GM18519 (cell line): ENCODE results near the gene UBASH3A.
"Not testable (repeated sequence)": the region's sequence is repeated elsewhere in the genome, so short reads cannot be mapped to it uniquely, and the experiment has no call there.

Experiments used
- ATAC-seq: cut with Tn5 transposase; IDR thresholded peaks from one replicate; pipeline ENCODE4 v1.9.1; 2021; ENCODE audit warnings: mild to moderate bottlenecking, moderate library complexity; ENCODE audit not compliant: unreplicated experiment, low FRiP score

Gene UBASH3A

GRCh38 chr21:42461881-42462877 is 58.5 kb downstream of the UBASH3A start:
- ATAC-seq: no peak

- no peak for ATAC-seq
These were observed 60.3 kb downstream of the UBASH3A start for GRCh38 chr21:42463861-42464515.

GRCh38 chr21:42465008-42465802 is 61.5 kb downstream of the UBASH3A start:
- ATAC-seq: no peak

GRCh38 chr21:42465803-42466127 is 62.1 kb downstream of the UBASH3A start:
- ATAC-seq: no peak

- no peak for ATAC-seq
These were observed 63.0 kb downstream of the UBASH3A start for GRCh38 chr21:42466700-42467099.

GRCh38 chr21:42467140-42467983 is 63.7 kb downstream of the UBASH3A start:
- ATAC-seq: no peak

- no peak for ATAC-seq
These were observed 64.9 kb downstream of the UBASH3A start for GRCh38 chr21:42468491-42469131.

- ATAC-seq: peak; percentile 53
These were observed 65.6 kb downstream of the UBASH3A start for GRCh38 chr21:42469272-42469671.

GRCh38 chr21:42469726-42470125 is 66.0 kb downstream of the UBASH3A start:
- not testable (repeated sequence) for ATAC-seq

GRCh38 chr21:42471206-42471605 is 67.5 kb downstream of the UBASH3A start:
- no peak for ATAC-seq

- ATAC-seq: no peak
These were observed 68.1 kb downstream of the UBASH3A start for GRCh38 chr21:42471716-42472330.

GRCh38 chr21:42472521-42472920 is 68.8 kb downstream of the UBASH3A start:
- no peak for ATAC-seq

- ATAC-seq: no peak
These were observed 69.9 kb downstream of the UBASH3A start for GRCh38 chr21:42473498-42474042.

- no peak for ATAC-seq
These were observed 70.5 kb downstream of the UBASH3A start for GRCh38 chr21:42474043-42474831.

- no peak for ATAC-seq
These were observed 71.3 kb downstream of the UBASH3A start for GRCh38 chr21:42475036-42475435.

- no peak for ATAC-seq
These were observed 72.1 kb downstream of the UBASH3A start for GRCh38 chr21:42475526-42476387.
